Liver (tissue), 9 donors: ENCODE data around the gene LDLRAD4. TPM values are rescaled to one million over a fixed set of nuclear protein-coding genes. Genes with fewer than 3 reads are reported as not detected.

Experiments
- DNase-seq: peaks from one replicate; pipeline ENCODE4 v3.0.0-alpha.2; 2017; ENCODE audit warnings: low spot score
- H3K27ac ChIP-seq, 2 donors: one replicate each; pipeline ENCODE4 v1.7.0; 2013; ENCODE audit warnings: inconsistent platforms in 2 of 2, low read length in 2 of 2, control low read depth in 1 of 2, low read depth in 1 of 2, mild to moderate bottlenecking in 1 of 2
- H3K27me3 ChIP-seq, 4 donors: one replicate each; pipeline versions ENCODE4 v1.6.1 to v1.7.0; 2013; ENCODE audit warnings: low read length in 3 of 4, inconsistent platforms in 1 of 4, mild to moderate bottlenecking in 1 of 4, moderate library complexity in 1 of 4; ENCODE audit not compliant: control insufficient read depth in 4 of 4, insufficient read depth in 4 of 4
- H3K36me3 ChIP-seq, 4 donors: one replicate each; pipeline versions ENCODE4 v1.6.1 to v1.7.0; 2013; ENCODE audit warnings: low read length in 3 of 4, mild to moderate bottlenecking in 3 of 4, low read depth in 1 of 4, moderate library complexity in 1 of 4; ENCODE audit not compliant: control insufficient read depth in 4 of 4, insufficient read depth in 3 of 4
- H3K4me1 ChIP-seq, 4 donors: one replicate each; pipeline versions ENCODE4 v1.6.1 to v1.7.0; 2013; ENCODE audit warnings: low read length in 3 of 4, mild to moderate bottlenecking in 3 of 4, moderate library complexity in 1 of 4; ENCODE audit not compliant: control insufficient read depth in 4 of 4, insufficient read depth in 4 of 4
- H3K4me3 ChIP-seq, 3 donors: one replicate each; pipeline versions ENCODE4 v1.6.1 to v1.7.0; 2013; ENCODE audit warnings: low read length in 3 of 3, control low read depth in 1 of 3, low read depth in 1 of 3, mild to moderate bottlenecking in 1 of 3
- H3K9ac ChIP-seq, 2 donors: one replicate each; pipeline ENCODE4 v1.7.0; 2013; ENCODE audit warnings: low read length in 2 of 2, mild to moderate bottlenecking in 2 of 2, moderate library complexity in 2 of 2, control low read depth in 1 of 2, low read depth in 1 of 2
- H3K9me3 ChIP-seq, 4 donors: one replicate each; pipeline versions ENCODE4 v1.6.1 to v1.7.0; 2013; ENCODE audit warnings: low read length in 3 of 4; ENCODE audit not compliant: control insufficient read depth in 4 of 4
- EGR1 ChIP-seq, 2 donors: IDR thresholded peaks; 2 replicates each; pipeline ENCODE4 v1.6.1; 2016 to 2018; ENCODE audit warnings: antibody characterized with exemption in 2 of 2, low read depth in 2 of 2
- FOXA1 ChIP-seq: IDR thresholded peaks from 2 replicates; pipeline ENCODE4 v1.6.1; 2016; ENCODE audit warnings: antibody characterized with exemption
- FOXA2 ChIP-seq: IDR thresholded peaks from 2 replicates; pipeline ENCODE4 v1.6.1; 2016; ENCODE audit warnings: antibody characterized with exemption
- GABPA ChIP-seq, 2 donors: IDR thresholded peaks in 1 of 2; conservative IDR thresholded peaks in 1 of 2; 2 replicates each; pipeline ENCODE4 v1.6.1; 2016; ENCODE audit warnings: antibody characterized with exemption in 2 of 2, mild to moderate bottlenecking in 1 of 2, moderate library complexity in 1 of 2
- HNF4A ChIP-seq, 2 donors: conservative IDR thresholded peaks; 2 replicates each; pipeline ENCODE4 v1.6.1; 2016; ENCODE audit warnings: antibody characterized with exemption in 2 of 2, mild to moderate bottlenecking in 2 of 2
- HNF4G ChIP-seq: IDR thresholded peaks from 2 replicates; pipeline ENCODE4 v1.6.1; 2016; ENCODE audit warnings: antibody characterized with exemption
- JUND ChIP-seq, 2 donors: IDR thresholded peaks; 2 replicates each; pipeline ENCODE4 v1.6.1; 2016; ENCODE audit warnings: antibody characterized with exemption in 2 of 2
- NR2F2 ChIP-seq: IDR thresholded peaks from 2 replicates; pipeline ENCODE4 v1.6.1; 2016; ENCODE audit warnings: antibody characterized with exemption
- RAD21 ChIP-seq, 2 donors: IDR thresholded peaks; 2 replicates each; pipeline ENCODE4 v1.6.1; 2016; ENCODE audit warnings: antibody characterized with exemption in 2 of 2, mild to moderate bottlenecking in 2 of 2
- RXRA ChIP-seq, 2 donors: IDR thresholded peaks; 2 replicates each; pipeline ENCODE4 v1.6.1; 2017 to 2018; ENCODE audit warnings: antibody characterized with exemption in 2 of 2, mild to moderate bottlenecking in 1 of 2
- SP1 ChIP-seq: IDR thresholded peaks from 2 replicates; pipeline ENCODE4 v1.6.1; 2018; ENCODE audit warnings: antibody characterized with exemption, mild to moderate bottlenecking
- TAF1 ChIP-seq: conservative IDR thresholded peaks from 2 replicates; pipeline ENCODE4 v1.6.1; 2016; ENCODE audit warnings: antibody characterized with exemption, mild to moderate bottlenecking
- YY1 ChIP-seq: IDR thresholded peaks from 2 replicates; pipeline ENCODE4 v1.6.1; 2016; ENCODE audit warnings: antibody characterized with exemption, mild to moderate bottlenecking
- WGBS: extraction: QIAGEN DNeasy Blood & Tissue Kit; methylation state at CpG from one replicate; pipeline ENCODE4 v1.1.7; 2013; 5-methylcytosine and 5-hydroxymethylcytosine counted together
- polyA plus RNA-seq, 2 donors: library from polyadenylated mRNA; stranded (reverse) in 1 of 2; unstranded in 1 of 2; fragments of 200-250 nt in 1 of 2; fragments of >200 nt in 1 of 2; fragmentation: Nextera tagmentation in 1 of 2; extraction: Ambion mirVana in 1 of 2; gene quantifications; one replicate each; pipeline versions ENCODE4 v1.2.1 to v1.2.3, GENCODE V29; 2013 to 2015
- total RNA-seq, 2 donors: library from RNA; depleted of rRNA; stranded (reverse); fragments of >200 nt; gene quantifications; one replicate each; pipeline ENCODE4 v1.2.3, GENCODE V29; 2014
- TF ChIP-seq, protein P1 (sequence below): IDR thresholded peaks from 2 replicates; pipeline ENCODE4 v1.6.1; 2016; ENCODE audit warnings: antibody characterized with exemption
- TF ChIP-seq, protein P2 (sequence below): IDR thresholded peaks from 2 replicates; pipeline ENCODE4 v1.6.1; 2016; ENCODE audit warnings: antibody characterized with exemption, mild to moderate bottlenecking
- TF ChIP-seq, protein P3 (sequence below): fragments of 150-350 bp; IDR thresholded peaks from 2 replicates; pipeline ENCODE4 v1.5.1; 2017; ENCODE audit warnings: improper control_type of control experiment, low read depth, low read length; ENCODE audit not compliant: missing input control
- TF ChIP-seq, protein P4 (sequence below): IDR thresholded peaks from 2 replicates; pipeline ENCODE4 v1.6.1; 2016; ENCODE audit warnings: antibody characterized with exemption
- donor health status: healthy.
- donor health status: healthy.
- donor health status: healthy.
- donor health status: healthy.
- donor health status: healthy.

The LDLRAD4 gene
- total and polyA plus RNA-seq, 4 donors, result 4.8 to 41.7 (median 12.7) TPM

DNA sequence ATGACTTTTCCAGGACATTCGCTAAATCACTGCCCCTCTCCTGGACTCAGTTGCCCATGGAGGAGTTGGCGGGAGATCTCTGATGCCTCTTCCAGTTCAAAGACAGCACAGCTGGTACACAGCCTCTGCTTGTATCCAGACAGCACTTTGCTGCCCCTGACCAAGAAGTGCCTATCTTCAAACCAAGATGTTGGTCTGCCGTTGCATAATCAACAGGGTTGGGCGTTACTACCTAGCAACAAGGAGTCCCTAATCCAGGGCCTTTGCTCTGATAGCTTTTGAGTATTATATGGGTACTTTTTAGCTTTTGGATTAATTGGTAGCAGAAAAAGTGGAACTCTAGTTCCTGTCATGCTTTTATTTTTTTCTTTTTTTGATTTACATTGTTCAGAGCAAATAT, 341.2 kb downstream of the LDLRAD4 start:
- Histone ChIP-seq H3K9ac (no peak overlapping the region), H3K36me3 (no peaks in the 10 kb centered on the region), H3K27me3 (no peaks in the 10 kb centered on the region), H3K9me3 (no peaks in the 10 kb centered on the region), H3K27ac (no peak overlapping the region), H3K4me1 (peaks cover 0 to 12% (median 8%) of the 10 kb centered on the region in 4 donors), H3K4me3 (no peak overlapping the region)
- TF ChIP-seq JUND (IDR thresholded peaks at IDR 0.05) (no peak), YY1 (no peak), TAF1 (no peak), HNF4G (no peak), FOXA2 (no peak), RAD21 (IDR thresholded peaks at IDR 0.05) (no peak), RXRA (IDR thresholded peaks at IDR 0.05) (no peak), NR2F2 (no peak), EGR1 (IDR thresholded peaks at IDR 0.05; ENCODE audit: low read depth in 2 of 2) (no peak), FOXA1 (no peak), GABPA (IDR thresholded peaks at IDR 0.05 in 1 of 2, conservative IDR thresholded peaks at IDR 0.05 in 1 of 2) (no peak)
- TF ChIP-seq, protein P1, sequence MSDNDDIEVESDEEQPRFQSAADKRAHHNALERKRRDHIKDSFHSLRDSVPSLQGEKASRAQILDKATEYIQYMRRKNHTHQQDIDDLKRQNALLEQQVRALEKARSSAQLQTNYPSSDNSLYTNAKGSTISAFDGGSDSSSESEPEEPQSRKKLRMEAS, result no peak
- TF ChIP-seq, protein P2, sequence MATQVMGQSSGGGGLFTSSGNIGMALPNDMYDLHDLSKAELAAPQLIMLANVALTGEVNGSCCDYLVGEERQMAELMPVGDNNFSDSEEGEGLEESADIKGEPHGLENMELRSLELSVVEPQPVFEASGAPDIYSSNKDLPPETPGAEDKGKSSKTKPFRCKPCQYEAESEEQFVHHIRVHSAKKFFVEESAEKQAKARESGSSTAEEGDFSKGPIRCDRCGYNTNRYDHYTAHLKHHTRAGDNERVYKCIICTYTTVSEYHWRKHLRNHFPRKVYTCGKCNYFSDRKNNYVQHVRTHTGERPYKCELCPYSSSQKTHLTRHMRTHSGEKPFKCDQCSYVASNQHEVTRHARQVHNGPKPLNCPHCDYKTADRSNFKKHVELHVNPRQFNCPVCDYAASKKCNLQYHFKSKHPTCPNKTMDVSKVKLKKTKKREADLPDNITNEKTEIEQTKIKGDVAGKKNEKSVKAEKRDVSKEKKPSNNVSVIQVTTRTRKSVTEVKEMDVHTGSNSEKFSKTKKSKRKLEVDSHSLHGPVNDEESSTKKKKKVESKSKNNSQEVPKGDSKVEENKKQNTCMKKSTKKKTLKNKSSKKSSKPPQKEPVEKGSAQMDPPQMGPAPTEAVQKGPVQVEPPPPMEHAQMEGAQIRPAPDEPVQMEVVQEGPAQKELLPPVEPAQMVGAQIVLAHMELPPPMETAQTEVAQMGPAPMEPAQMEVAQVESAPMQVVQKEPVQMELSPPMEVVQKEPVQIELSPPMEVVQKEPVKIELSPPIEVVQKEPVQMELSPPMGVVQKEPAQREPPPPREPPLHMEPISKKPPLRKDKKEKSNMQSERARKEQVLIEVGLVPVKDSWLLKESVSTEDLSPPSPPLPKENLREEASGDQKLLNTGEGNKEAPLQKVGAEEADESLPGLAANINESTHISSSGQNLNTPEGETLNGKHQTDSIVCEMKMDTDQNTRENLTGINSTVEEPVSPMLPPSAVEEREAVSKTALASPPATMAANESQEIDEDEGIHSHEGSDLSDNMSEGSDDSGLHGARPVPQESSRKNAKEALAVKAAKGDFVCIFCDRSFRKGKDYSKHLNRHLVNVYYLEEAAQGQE, result no peak
- TF ChIP-seq, protein P3, sequence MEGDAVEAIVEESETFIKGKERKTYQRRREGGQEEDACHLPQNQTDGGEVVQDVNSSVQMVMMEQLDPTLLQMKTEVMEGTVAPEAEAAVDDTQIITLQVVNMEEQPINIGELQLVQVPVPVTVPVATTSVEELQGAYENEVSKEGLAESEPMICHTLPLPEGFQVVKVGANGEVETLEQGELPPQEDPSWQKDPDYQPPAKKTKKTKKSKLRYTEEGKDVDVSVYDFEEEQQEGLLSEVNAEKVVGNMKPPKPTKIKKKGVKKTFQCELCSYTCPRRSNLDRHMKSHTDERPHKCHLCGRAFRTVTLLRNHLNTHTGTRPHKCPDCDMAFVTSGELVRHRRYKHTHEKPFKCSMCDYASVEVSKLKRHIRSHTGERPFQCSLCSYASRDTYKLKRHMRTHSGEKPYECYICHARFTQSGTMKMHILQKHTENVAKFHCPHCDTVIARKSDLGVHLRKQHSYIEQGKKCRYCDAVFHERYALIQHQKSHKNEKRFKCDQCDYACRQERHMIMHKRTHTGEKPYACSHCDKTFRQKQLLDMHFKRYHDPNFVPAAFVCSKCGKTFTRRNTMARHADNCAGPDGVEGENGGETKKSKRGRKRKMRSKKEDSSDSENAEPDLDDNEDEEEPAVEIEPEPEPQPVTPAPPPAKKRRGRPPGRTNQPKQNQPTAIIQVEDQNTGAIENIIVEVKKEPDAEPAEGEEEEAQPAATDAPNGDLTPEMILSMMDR, result no peak
- TF ChIP-seq, protein P4, sequence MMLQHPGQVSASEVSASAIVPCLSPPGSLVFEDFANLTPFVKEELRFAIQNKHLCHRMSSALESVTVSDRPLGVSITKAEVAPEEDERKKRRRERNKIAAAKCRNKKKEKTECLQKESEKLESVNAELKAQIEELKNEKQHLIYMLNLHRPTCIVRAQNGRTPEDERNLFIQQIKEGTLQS, result no peak
- WGBS, result 78% methylated on average over 4 of the region's 4 CpGs
- no peak for DNase-seq

DNA sequence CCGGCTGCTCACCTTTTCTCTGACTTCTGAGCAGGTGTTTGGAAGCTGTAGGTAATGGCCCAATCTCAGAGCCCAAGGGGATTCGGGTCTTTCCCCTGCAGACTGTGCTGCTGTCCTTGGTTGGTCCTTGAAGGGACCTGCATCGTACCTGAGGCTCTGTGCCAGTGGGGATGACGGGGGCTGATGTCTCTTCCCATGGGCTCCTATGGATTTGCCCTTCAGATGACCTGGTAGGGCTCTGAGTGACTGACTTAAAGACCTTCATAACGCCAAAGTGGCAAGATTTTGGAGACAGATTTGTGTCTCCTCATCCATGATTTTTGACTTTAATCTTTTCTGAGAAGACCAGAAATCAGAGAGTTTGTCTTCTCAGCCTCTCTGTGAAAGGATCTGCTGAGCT, 341.7 kb downstream of the LDLRAD4 start:
- Histone ChIP-seq H3K4me3 (no peak overlapping the region), H3K27ac (no peak overlapping the region), H3K4me1 (peaks cover 0 to 17% (median 9%) of the 10 kb centered on the region in 4 donors), H3K9me3 (no peaks in the 10 kb centered on the region), H3K9ac (no peak overlapping the region), H3K36me3 (no peaks in the 10 kb centered on the region), H3K27me3 (no peaks in the 10 kb centered on the region)
- no peak for DNase-seq
- 97% methylated on average over 5 of the region's 5 CpGs for WGBS
- TF ChIP-seq RAD21 (IDR thresholded peaks at IDR 0.05) (no peak), HNF4A (conservative IDR thresholded peaks at IDR 0.05) (no peak), SP1 (no peak), YY1 (no peak), TAF1 (no peak), GABPA (IDR thresholded peaks at IDR 0.05 in 1 of 2, conservative IDR thresholded peaks at IDR 0.05 in 1 of 2) (no peak), RXRA (IDR thresholded peaks at IDR 0.05) (no peak), EGR1 (IDR thresholded peaks at IDR 0.05; ENCODE audit: low read depth in 2 of 2) (no peak), JUND (IDR thresholded peaks at IDR 0.05) (no peak), FOXA1 (no peak)
- TF ChIP-seq, protein P3, result no peak
- TF ChIP-seq, protein P2, result no peak
- TF ChIP-seq, protein P4, result no peak
- TF ChIP-seq, protein P1, result no peak
